GM06990 (cell line): Measurements from ENCODE around the gene SBF2.
"Not testable (repeated sequence)": the region's sequence is repeated elsewhere in the genome, so short reads cannot be mapped to it uniquely, and the experiment has no call there.

ENCODE experiments used
- DNase-seq: peaks from one replicate; pipeline ENCODE4 v3.0.0-alpha.2; 2011; ENCODE audit not compliant: insufficient read length; ENCODE audit errors: extremely low read depth
- H3K27me3 ChIP-seq: replicated peaks from 2 replicates; pipeline ENCODE4 v1.6.0; 2011; ENCODE audit warnings: low read length; ENCODE audit not compliant: control insufficient read depth, insufficient read depth
- H3K36me3 ChIP-seq: 2 replicates; pipeline ENCODE4 v1.5.1; 2011; ENCODE audit warnings: low read length; ENCODE audit not compliant: control insufficient read depth, insufficient read depth
- H3K4me3 ChIP-seq: replicated peaks from 2 replicates; pipeline ENCODE4 v1.5.1; 2011; ENCODE audit warnings: low read depth, mild to moderate bottlenecking, control low read depth, low read length
- CTCF ChIP-seq: IDR thresholded peaks from 2 replicates; pipeline ENCODE4 v1.5.1; 2011; ENCODE audit warnings: low read length, control low read depth, mild to moderate bottlenecking, inconsistent platforms; ENCODE audit not compliant: insufficient read depth, poor library complexity, severe bottlenecking

Gene SBF2

GRCh38 chr11:10139143-10139542, 154.9 kb downstream of the SBF2 start:
- DNase-seq, result no peak
- Histone ChIP-seq H3K4me3 (no peak overlapping the region), H3K36me3 (no peaks in the 10 kb centered on the region), H3K27me3 (no peaks in the 10 kb centered on the region)
- no peak for TF ChIP-seq CTCF

GRCh38 chr11:10134975-10135481, 159.0 kb downstream of the SBF2 start:
- no peak overlapping the region for H3K4me3 ChIP-seq
- H3K36me3 ChIP-seq, result no peaks in the 10 kb centered on the region
- H3K27me3 ChIP-seq, result no peaks in the 10 kb centered on the region
- no peak for DNase-seq
- no peak for TF ChIP-seq CTCF

- not testable (repeated sequence) for H3K27me3 ChIP-seq, H3K36me3 ChIP-seq, H3K4me3 ChIP-seq, DNase-seq
Measured at GRCh38 chr11:10134226-10134625, 159.8 kb downstream of the SBF2 start.

GRCh38 chr11:10133251-10133650, 160.8 kb downstream of the SBF2 start:
- not testable (repeated sequence) for H3K4me3 ChIP-seq, H3K27me3 ChIP-seq, H3K36me3 ChIP-seq, DNase-seq

GRCh38 chr11:10130875-10131274, 163.1 kb downstream of the SBF2 start:
- DNase-seq, result no peak
- no peak overlapping the region for H3K4me3 ChIP-seq
- TF ChIP-seq CTCF, result no peak
- no peaks in the 10 kb centered on the region for H3K27me3 ChIP-seq
- H3K36me3 ChIP-seq, result no peaks in the 10 kb centered on the region

GRCh38 chr11:10129184-10129583, 164.8 kb downstream of the SBF2 start:
- DNase-seq, H3K27me3 ChIP-seq, H3K36me3 ChIP-seq, H3K4me3 ChIP-seq: not testable (repeated sequence)

- no peak overlapping the region for H3K4me3 ChIP-seq
- no peaks in the 10 kb centered on the region for H3K27me3 ChIP-seq
- TF ChIP-seq CTCF, result no peak
- no peaks in the 10 kb centered on the region for H3K36me3 ChIP-seq
- no peak for DNase-seq
Measured at GRCh38 chr11:10125522-10126133, 168.4 kb downstream of the SBF2 start.
